ENCODE data around the gene FGGY. TPM values are rescaled to one million over a fixed set of nuclear protein-coding genes. Genes with fewer than 3 reads are reported as not detected.
"Not testable (repeated sequence)": the region's sequence is repeated elsewhere in the genome, so short reads cannot be mapped to it uniquely, and the experiment has no call there.

The FGGY gene
- total and polyA plus RNA-seq, 11 donors: 7.2 to 42.9 (median 32.0) TPM

GRCh38 chr1:59532102-59532501 is 235.2 kb downstream of the FGGY start:
- DNase-seq: no peak
- Histone ChIP-seq H3K36me3 (no peaks in the 10 kb centered on the region), H3K27me3 (no peaks in the 10 kb centered on the region), H3K27ac (no peak overlapping the region), H3K9me3 (no peaks in the 10 kb centered on the region), H3K4me3 (no peak overlapping the region), H3K4me1 (no peaks in the 10 kb centered on the region)
- no peak for TF ChIP-seq CTCF (IDR thresholded peaks at IDR 0.05)
- TF ChIP-seq POLR2A (IDR thresholded peaks at IDR 0.05): no peak
- no peak for ATAC-seq
- intact Hi-C loops (cut with DNase I): no loop called here

- 96 to 100% (median 100%) methylated on average over 1 of the region's 2 CpGs for WGBS, 4 donors
- H3K36me3 ChIP-seq; H3K4me3 ChIP-seq; intact Hi-C loops (cut with DNase I); H3K9me3 ChIP-seq; H3K27ac ChIP-seq; ATAC-seq; H3K4me1 ChIP-seq; H3K27me3 ChIP-seq; DNase-seq: not testable (repeated sequence)
These were observed 241.6 kb downstream of the FGGY start for GRCh38 chr1:59538476-59538875.

GRCh38 chr1:59539961-59540681 is 243.2 kb downstream of the FGGY start:
- Histone ChIP-seq H3K9me3 (no peaks in the 10 kb centered on the region), H3K36me3 (no peaks in the 10 kb centered on the region), H3K27me3 (no peaks in the 10 kb centered on the region), H3K4me3 (no peak overlapping the region), H3K27ac (no peak overlapping the region), H3K4me1 (peaks cover 0 to 6% (median 0%) of the 10 kb centered on the region in 12 donors)
- intact Hi-C loops (cut with DNase I): no loop called here
- ATAC-seq (no peak), DNase-seq (no peak)
- 83 to 91% (median 90%) methylated on average over 5 of the region's 5 CpGs for WGBS, 4 donors
- no peak for TF ChIP-seq CTCF (IDR thresholded peaks at IDR 0.05)
- TF ChIP-seq POLR2A (IDR thresholded peaks at IDR 0.05): no peak

GRCh38 chr1:59541161-59541560 is 244.3 kb downstream of the FGGY start:
- H3K27ac ChIP-seq: no peak overlapping the region
- intact Hi-C loops (cut with DNase I): no loop called here
- H3K36me3 ChIP-seq: no peaks in the 10 kb centered on the region
- H3K4me3 ChIP-seq: no peak overlapping the region
- H3K9me3 ChIP-seq: no peaks in the 10 kb centered on the region
- DNase-seq (no peak), ATAC-seq (no peak)
- no peaks in the 10 kb centered on the region for H3K27me3 ChIP-seq
- H3K4me1 ChIP-seq: peaks cover 0 to 6% (median 0%) of the 10 kb centered on the region in 12 donors
- WGBS, 4 donors: 91 to 95% (median 92%) methylated on average over 2 of the region's 2 CpGs
- TF ChIP-seq POLR2A (IDR thresholded peaks at IDR 0.05) (no peak), CTCF (IDR thresholded peaks at IDR 0.05) (no peak)

GRCh38 chr1:59541891-59542290 is 245.0 kb downstream of the FGGY start:
- H3K4me1 ChIP-seq: peaks cover 0 to 6% (median 0%) of the 10 kb centered on the region in 12 donors
- intact Hi-C loops (cut with DNase I): no loop called here
- no peak for ATAC-seq

More at GRCh38 chr1:59541891-59542290, 245.0 kb downstream of the FGGY start:
- no peak for DNase-seq
- Histone ChIP-seq H3K9me3 (no peaks in the 10 kb centered on the region), H3K36me3 (no peaks in the 10 kb centered on the region), H3K27ac (no peak overlapping the region), H3K4me3 (no peak overlapping the region), H3K27me3 (no peaks in the 10 kb centered on the region)
- 81 to 86% (median 83%) methylated on average over 3 of the region's 3 CpGs for WGBS, 4 donors
- TF ChIP-seq POLR2A (IDR thresholded peaks at IDR 0.05) (no peak), CTCF (IDR thresholded peaks at IDR 0.05) (no peak)
